ENCODE results near the gene LKAAEAR1.
A peak's percentile ranks its signal among the peaks of the same experiment; 100 is the strongest.

Gene LKAAEAR1

DNA sequence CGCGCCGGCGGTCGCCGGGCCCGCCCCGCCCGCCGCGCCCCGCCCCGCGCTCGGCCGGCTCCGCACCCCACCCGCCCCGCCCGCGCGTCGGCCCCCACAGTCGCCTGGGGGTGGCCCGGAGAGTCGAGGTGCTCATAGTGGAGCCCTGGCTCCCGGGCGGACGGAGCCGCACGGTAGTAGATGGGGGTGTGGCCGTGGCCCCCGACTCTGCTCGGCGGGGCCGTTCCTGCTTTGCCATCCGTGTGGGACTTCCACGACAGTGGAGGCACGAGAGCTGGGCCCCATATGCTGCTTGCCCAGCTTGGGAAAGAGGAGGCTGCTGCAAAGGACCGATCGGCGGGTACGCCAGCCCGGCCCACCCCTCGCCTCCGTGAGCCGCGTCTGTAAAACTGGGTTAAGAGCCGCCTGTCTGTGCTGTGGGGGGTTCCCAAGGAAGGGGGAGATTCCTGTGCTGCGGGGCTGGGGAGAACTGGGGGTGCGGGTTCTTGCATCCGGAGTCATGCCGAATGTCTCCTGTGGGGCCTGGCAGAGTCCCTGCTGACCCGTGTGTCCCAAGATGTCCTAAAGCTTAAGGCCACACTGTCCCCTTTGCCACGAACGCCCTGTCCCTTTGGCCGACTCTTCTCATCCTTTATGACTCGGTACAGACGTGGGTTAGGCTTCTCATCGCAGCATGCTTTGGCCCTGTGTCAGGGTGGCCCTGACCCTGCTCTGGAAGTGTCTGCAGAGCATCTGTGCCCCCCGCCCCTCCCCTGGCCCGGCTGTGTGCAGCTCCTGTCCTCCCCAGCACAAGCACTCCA lies 4.0 kb downstream of the LKAAEAR1 start, which contains the start of gene OPRL1:
OPRL1 (plus strand) TSS at position 70 of the 800 bp plus-strand sequence. CDS start 12,639 bp downstream, outside the sequence.
- FAIRE-seq: no peak
- no peak for DNase-seq (ENCODE audit: low spot score)

GRCh38 chr20:64079273-64080012 lies 4.8 kb downstream of the LKAAEAR1 start, which contains the start of gene RGS19:
RGS19 (minus strand) TSS chr20:64079518; CDS start chr20:64076886, 2,632 bp downstream.
- DNase-seq (ENCODE audit: low spot score) (peak; percentile 42), FAIRE-seq (no peak)

DNA sequence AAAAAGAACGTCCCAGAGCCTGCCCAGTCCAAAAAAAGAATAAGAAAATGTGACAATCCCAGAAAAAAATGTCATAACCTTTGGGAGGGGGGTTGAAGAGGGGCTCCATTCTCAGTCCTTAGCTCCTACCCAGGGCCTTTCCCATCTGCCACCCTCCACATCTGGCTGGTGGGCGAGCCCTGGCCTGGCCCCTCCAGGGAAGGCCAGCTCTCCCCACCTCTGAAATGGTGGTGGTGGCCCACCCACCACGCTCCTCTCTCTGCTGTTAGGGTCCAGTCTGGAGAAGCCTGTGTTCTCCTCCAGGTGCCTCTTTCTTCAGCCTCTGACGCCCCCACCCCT lies 5.3 kb downstream of the LKAAEAR1 start:
- FAIRE-seq (no peak), DNase-seq (ENCODE audit: low spot score) (no peak)

DNA sequence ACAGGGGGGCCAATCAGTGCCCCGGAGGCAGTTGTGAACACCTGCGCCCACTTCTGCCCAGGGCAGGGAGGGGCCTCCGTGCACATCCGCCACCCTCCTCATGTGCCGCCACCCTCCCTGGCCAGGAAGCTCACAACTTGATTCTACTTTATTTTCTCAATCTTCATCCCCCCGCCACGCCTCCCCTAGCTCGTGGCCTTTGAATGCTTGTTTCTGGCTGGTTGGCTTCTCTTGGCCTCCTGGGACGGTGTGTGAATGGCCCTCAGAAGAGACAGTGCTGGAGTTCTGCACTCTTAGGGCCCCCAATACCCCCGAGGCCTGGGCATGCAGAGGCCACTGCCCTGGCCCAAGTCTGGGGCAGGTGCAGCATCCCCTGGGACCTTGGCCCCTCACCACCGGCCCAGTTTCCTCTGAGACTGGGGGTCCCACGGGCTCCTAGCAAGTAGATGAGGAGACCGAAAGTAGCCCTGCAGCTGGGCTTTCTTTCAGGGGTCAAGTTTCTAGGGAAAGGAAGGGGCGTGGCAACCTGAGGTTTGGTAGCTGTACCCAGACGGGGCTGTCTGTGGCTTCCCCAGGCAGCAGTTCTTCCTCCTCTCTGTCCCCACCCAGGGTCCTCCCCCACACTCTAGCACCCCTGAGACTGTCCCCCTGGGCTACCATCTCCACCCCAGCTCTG lies 6.2 kb downstream of the LKAAEAR1 start:
- no peak for DNase-seq (ENCODE audit: low spot score)
- FAIRE-seq: no peak

DNA sequence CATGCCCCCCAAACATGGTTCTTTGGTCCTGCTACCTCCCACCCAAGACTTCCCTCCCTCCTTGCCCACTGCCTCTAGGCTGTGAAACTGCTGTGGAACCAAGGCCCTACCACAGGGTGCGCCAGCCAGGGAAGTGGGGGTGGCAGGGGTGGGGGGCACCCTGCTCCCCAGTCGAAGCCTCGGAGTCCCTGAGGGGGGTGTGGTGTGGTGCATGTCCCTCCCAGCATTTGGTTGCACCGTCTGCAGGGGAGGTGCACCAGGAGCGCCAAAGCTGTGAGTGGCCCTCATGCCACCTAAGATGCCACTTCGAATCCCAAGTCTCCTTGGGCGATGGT lies 6.7 kb downstream of the LKAAEAR1 start:
- FAIRE-seq: no peak
- DNase-seq (ENCODE audit: low spot score): no peak

GRCh38 chr20:64077094-64077493 lies 7.1 kb downstream of the LKAAEAR1 start:
- FAIRE-seq (no peak), DNase-seq (ENCODE audit: low spot score) (no peak)

GRCh38 chr20:64076061-64076997 lies 7.9 kb downstream of the LKAAEAR1 start:
- FAIRE-seq: no peak

GRCh38 chr20:64075556-64075955 lies 8.6 kb downstream of the LKAAEAR1 start:
- DNase-seq (ENCODE audit: low spot score) (no peak), FAIRE-seq (no peak)

More at GRCh38 chr20:64076061-64076997, 7.9 kb downstream of the LKAAEAR1 start:
- DNase-seq (ENCODE audit: low spot score): no peak

DNA sequence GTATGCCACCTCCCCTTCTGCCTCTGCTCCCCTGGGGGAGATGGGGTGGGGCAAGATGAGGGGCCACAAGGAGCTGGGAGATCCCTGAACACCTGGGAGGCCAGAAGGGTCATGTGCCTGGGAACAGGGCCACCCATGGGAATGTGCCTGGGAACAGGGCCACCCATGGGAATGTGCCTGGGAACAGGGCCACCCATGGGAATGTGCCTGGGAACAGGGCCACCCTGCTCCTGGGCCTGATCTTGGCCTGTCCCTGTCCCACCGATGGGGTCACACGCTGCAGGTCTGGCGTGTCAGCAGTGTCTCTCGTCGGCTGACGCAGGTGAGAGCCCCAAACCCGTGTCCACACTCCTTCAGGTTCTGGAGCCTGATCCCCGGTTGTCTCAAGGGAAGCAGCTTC lies 9.2 kb downstream of the LKAAEAR1 start:
- no peak for DNase-seq (ENCODE audit: low spot score)
- FAIRE-seq: no peak

GRCh38 chr20:64074184-64074789 lies 9.9 kb downstream of the LKAAEAR1 start:
- DNase-seq (ENCODE audit: low spot score) (no peak), FAIRE-seq (no peak)

DNA sequence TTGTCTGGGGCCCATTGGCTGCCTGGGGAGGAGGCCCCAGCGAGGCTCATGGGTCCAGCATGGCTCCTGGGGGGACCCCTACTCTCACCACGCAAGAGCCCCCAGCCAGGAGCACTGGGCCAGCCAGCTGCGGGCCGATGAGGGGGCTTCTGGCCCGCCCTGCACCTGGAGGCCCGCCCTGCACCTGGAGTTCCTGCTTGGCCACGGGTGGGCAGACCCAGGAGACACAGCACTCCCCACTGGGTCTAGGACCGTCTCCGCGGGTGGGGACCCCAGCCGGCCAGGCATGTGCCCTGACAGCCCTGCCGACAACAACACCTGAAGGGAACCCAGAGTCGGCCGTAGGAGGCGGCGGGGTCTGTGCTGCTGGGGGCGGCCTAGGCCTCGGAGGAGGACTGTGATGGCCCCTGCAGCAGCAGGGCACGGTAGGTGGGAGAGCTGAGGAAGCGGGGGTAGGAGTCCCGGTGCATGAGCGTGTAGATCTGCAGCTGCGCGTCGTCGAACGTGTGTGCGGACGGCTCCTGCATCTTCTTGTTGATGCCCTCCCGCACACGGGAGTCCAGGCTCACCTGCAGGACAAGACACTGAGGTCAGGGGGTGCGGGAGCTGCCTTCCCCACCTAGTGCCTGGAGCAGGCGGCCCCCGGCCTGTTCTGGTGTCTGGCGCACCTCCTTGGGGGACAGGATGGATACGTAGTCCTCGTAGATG lies 10.6 kb downstream of the LKAAEAR1 start:
- no peak for DNase-seq (ENCODE audit: low spot score)
- no peak for FAIRE-seq

- DNase-seq (ENCODE audit: low spot score) (no peak), FAIRE-seq (no peak)
These were observed 11.6 kb downstream of the LKAAEAR1 start for GRCh38 chr20:64072498-64073063.

DNA sequence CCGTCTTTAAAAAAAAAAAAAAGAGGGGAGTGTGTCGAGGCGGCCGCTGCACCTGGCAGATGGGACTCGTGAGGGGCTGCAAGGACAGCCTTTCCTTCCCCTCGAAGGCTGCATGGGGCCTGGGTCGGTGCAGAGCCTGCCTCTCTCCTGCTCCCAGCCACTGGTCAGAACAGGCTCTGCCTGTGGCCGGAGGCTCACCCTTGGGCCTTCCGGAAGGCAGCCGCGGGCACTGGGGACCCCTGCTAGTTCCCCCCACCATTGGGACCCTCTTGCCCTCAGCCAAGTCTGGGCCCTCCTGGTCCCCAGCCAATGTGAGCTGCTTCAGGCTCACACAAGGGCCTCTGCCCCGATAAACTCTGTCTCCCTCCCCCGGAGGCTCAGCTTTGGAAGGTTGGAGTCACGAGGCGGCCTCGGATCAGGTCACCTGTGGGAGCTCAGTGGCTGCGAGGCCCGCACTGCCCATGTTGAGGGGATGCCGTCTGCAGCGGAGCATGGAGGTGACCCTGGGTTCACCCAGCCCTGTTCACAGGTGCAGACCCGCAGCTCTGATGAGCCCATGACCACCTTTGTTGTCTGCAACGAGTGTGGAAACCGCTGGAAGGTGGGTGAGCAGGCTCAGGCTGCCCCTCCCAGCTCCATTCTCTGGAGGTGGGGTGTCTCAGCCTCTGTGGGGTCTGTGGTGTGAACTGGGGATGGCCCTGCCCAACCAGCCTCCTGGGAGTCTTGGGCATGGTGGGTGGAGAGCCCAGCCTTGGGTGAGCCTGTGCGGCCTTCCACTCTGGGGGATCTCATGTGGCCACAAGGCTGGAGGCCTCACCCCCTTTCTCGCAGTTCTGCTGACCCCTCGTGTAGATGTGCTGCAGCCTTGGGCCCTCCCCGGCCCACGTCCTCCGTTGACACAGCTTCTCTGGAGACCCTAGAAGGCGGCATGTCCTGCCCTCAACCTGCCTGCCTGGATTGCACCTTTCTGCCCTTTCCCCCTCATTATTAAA lies 12.6 kb downstream of the LKAAEAR1 start:
- no peak for FAIRE-seq
- no peak for DNase-seq (ENCODE audit: low spot score)

- no peak for FAIRE-seq
These were observed 13.8 kb downstream of the LKAAEAR1 start for GRCh38 chr20:64070244-64070993.

DNA sequence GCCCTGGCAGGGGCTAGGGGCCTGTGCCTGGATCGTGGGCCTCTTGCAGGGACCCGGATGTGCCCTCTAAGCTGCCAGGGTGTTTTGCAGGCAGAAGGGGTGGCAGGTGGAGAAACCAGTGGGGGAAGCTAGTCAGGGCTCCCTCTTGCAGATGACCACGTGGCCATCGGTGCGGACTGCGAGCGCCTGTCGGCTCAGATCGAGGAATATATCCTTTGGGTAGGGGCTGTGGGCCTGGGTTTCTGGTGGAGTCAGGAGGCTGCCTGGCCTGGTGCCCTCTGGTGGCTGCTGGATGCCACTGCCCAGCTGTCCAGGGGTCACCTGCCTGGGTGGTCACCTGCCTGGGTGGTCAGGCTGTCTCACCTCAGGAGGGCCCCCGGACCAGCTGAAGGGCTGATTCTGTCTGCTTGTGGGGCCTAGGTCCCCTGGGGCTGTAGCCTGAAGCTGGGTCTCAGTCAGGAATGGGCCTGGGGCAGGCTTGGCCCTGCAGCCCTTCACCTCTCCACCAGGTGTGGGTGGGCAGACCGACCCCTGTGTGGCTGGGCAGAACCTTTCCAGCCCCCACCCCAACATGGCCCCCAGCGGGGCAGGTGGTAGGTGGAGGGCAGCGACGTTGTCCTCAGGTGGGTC lies 14.5 kb downstream of the LKAAEAR1 start:
- no peak for FAIRE-seq
- DNase-seq (ENCODE audit: low spot score): peak; percentile 19

More at GRCh38 chr20:64070244-64070993, 13.8 kb downstream of the LKAAEAR1 start:
- no peak for DNase-seq (ENCODE audit: low spot score)

DNA sequence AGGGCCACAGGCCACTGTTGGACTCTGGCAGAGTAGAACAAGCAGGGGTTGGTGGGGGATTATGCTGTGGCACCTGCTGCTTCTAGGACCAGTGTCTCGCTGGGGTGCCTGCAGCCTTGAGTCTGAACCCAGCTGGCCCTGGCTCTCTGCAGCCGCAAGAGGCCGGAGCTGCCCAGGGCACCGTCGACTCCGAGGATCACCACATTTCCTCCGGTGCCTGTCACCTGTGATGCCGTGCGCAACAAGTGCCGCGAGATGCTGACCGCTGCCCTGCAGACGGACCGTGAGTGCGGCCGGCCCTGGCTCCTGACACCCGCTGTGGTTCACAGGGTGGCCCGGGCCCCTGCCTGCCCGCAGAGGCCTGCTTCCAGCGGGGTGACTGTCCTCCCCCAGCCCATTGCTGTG lies 15.0 kb downstream of the LKAAEAR1 start:
- no peak for FAIRE-seq
- no peak for DNase-seq (ENCODE audit: low spot score)

Measured in RCC 7860 (cell line).